ENCODE results near the gene RNU2-63P. TPM values are rescaled to one million over a fixed set of nuclear protein-coding genes. Genes with fewer than 3 reads are reported as not detected.
"Not testable (repeated sequence)": the region's sequence is repeated elsewhere in the genome, so short reads cannot be mapped to it uniquely, and the experiment has no call there.

The RNU2-63P gene
- total RNA-seq (2014; rRNA removed; shearing (Covaris generic)) = not detected in 2 replicates

DNA sequence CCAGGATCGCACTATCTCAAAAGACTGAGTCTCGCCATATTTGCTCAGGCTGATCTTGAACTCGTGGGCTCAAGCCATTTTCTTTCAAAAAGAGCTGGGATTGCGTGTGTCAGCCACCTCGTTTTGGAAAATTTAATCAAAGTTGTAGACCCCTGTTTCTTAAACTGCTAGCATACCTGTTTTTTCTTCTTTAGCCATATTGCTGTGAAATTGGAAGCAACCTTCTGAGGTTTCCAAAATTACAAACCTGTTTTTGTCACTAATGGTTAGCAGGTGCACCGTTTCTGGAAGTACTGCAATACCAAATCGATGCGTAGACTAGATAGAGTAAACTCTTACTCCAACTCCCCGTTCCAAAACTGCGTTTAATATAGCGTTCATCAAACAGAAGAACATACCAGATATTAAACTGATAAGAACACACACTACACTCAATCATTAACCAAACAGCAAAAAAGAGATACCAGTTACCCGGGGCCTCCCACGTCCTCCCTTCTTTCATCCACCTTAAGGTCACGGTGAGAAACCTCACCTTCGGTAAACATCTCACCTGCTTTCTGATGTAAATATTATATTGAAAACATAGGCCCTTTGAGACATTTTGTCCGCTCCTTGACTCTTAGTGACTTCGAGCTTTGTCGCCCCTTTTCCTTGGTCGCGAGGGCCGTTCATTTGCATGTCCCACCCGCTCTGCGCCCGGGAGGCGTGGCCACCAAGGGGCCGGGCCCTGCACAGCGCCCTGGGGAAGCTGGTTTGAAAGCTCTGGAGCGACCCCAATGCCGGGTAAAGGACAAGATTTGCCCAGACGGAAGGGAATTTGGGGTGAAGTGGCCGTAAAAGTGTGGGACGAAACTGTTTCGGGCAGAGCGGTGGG, at the start of gene RNU2-63P:
Gene RNU2-63P, minus strand, starts transcription at position 462 of the 874 bp plus-strand sequence.
- no peak for DNase-seq (ENCODE audit: low spot score)

DNA sequence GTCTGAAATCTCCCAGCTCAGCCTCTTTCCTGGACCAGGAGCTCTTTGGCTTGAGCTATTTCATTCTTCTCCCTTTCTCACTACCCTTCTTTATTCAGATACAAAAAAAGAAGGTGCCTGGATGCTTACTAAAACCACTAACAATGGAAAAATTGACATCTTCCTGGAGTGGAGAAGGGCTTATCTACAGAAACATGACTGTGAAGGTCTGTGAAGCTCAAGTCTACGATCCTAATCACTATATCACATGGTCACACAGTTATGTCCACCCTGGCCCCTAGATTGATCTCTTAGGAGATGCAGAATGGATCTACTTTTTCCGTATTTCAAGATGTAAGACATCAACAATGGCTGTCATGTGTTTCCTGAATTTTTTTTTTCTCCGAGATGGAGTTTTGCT, 44.9 kb upstream of the RNU2-63P start:
- DNase-seq (ENCODE audit: low spot score) = no peak

DNA sequence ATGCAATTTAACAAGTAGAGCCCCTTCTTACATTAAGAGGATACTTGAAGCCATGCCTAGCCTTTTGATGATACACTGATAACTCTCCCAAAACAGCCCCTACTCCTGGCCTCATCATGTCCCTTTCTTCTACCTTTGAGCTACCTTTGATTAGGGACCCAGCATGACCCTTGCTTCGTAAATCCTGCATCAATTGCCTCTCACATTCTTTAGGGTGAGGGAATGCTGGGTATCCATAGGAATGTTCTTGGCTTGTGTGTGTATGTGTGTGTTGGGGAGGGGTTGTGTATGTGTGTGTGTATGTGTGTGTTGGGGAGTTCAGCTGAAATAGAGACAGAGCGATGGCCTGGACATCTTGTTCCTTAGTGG, 44.5 kb upstream of the RNU2-63P start:
- no peak for DNase-seq (ENCODE audit: low spot score)

DNA sequence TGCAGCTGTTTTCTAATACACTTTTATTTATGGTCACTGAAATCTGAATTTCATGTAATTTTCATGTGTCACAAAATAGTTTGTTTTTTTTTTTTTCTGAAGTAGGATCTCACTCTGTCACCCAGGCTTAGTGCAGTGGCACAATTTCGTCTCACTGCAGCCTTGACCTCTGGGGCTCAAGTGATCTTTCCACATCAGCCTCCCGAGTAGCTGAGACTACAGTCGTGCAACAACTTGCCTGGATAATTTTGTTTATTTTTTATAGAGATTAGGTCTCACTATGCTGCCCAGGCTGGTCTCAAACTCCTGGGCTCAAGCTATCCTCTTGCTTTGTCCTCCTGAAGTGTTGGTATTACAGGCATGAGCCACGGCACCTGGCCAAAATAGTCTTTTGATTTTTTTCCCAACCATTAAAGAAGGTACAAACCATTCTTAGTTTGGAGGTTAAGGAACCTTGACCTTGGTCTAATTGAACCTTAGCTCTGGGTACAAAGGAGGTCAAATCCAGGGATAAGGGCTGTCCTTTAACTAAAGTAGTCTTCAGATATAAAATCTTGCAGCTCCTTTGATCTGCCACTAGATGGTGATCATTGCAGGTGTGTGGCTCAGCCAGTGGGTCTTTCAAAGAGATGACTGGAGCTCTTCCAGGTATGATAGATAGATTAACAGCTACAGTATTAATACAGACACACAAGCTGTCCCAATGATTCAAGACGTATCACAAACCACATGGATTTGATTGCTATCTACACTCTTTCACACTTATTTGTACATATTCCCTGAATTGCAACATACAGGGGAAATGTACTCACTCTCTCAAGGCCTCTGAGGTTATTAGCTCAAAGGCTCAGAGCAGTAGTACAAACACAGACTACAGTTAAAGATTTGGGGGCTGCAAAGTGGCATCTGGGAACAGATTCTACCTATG, 43.9 kb upstream of the RNU2-63P start:
- peak; percentile 34 for DNase-seq (ENCODE audit: low spot score)

DNA sequence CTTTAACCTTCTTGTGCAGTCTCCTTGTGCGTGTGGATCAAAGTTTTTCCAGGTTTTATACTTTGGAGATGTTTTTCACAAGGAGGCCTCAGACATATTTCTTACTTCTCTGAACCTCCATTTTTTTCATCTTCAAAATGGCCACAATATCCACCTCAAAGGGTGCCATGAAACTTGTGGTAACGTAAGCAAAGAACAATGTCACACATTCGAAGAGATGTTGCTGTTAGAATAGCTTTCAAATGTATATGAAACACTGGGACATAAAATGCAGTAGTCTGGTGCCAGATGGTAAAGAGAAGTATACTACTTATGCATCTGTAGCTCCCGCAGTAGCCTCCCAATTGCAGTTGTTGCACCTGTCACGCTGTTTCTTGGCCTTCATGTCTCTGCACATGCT, 41.8 kb upstream of the RNU2-63P start:
- DNase-seq (ENCODE audit: low spot score) = no peak

DNA sequence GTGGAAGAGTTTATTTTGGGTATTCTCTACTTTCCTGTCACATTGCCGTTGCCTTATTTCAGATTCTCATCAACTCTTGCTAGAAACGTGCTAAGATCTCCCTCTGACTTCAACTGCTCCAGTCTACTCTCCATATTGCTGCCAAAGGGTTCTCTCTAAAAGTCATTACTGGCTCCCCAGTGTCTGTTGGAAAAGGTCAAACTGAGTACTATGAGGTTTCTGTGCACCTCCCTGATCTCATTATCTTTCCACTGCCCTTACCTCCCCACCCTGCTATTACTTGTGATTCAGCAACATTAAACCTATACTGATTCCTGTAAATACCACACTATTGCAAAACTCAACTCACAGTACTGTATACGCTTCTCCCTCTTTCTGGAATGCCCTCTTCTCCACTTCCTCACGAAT, 41.1 kb upstream of the RNU2-63P start:
- no peak for DNase-seq (ENCODE audit: low spot score)

DNA sequence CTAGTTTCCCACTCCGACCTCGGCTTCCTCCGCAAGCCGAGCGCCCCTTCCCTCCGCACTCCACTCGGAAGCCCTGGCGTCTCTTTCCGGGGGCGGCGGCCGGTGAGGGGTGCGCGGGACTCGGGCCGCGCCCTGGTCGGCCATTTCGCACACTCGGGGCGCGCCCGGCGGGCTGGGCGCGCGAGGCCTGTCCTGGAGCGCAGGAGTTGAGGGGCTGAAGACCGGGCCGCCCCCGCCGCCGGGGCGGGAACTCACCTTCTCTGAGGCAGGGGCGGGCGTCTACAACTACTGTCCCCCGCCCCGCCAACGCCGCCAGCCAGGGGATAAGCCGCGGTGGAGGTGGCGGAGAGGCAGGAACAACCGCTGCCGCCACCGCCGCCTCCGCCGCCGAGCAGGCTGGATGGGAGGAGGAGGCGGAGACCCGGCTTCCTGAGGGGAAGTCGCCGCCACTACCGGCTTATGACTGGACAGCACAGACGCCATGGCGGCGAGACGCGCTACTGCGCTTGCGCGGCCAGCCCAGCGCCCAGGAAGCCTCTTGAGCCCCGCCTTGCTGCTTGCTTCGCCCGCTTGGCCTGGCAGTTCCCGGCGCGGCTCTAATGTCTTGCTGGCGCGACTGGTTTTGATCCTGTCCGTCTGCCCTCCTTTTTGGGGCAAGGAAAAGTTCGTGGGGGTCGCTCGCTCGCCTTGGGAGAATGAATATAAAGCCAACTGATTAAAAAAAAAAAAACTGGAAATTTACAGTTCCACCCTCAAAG, 39.2 kb upstream of the RNU2-63P start, which contains the start of gene KRCC1:
Gene KRCC1, minus strand, starts transcription at position 413 of the 758 bp plus-strand sequence. CDS start 27,220 bp downstream, outside the sequence.
- peak; percentile 92 for DNase-seq (ENCODE audit: low spot score)

DNA sequence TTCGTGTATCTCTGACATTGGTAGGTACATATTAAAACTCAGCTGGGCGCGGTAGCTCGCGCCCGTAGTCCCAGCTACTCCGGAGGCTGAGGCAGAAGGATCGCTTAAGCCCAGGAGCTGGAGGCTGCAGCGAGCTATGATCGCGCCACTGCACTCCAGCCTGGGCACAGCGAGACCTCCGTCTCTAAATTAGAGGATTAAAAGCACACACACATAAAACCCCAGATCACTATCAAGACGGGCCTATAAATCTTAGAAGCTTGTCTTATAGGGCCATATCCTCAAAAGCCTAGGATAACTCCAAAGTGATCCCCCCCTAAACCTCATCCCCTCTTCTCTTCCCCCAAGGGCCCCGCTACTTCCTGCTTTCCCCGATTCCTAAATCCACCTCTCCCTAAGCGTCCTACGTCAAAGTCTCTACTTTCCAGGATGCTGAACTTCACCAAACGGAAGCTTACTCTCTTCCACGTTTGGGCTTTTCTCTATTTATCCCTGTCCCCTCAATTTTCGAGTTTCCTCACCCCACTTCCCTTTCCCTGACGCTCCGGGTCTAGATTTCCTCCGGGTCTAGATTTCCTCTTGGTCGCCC, 38.5 kb upstream of the RNU2-63P start:
- DNase-seq (ENCODE audit: low spot score) = no peak

DNA sequence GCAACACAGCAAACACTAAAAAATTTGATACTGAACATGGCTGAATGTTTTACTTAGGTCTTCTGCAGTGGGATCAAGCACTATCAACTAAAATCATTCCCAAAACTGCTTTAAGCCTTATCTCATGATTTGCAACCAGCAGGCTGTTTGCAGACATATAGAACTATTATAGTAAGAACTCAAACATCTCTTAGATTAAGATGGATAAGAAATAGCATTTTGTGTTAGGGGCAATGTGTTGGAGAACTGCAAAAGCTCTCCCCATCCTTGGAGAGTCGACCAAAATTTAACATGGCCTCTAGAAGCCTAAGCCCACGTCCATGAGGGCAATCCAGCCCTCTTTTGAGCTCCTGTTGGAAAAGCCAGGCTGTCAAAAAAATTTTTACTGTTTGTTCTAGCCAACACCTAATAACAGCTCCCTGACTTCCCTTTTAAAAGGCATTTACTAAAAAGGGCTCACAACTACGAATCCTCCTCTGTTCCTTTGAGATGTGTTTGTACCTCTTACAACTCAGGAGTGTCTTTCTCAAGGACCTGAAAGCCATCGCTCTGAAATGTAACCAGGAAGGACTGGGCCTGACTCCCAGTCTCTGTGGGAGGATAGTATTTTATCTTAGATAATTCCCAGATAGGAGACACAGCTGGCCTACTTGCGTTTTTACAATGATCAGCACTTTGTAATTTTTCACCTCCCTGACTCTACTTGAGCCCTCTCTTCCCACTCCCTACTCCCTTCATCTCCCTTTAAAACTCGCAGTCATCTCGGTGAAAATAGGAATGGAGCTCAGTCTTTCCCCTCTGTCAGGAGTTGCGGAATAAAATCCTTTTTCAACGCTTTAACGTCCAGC, 37.8 kb upstream of the RNU2-63P start:
- no peak for DNase-seq (ENCODE audit: low spot score)

DNA sequence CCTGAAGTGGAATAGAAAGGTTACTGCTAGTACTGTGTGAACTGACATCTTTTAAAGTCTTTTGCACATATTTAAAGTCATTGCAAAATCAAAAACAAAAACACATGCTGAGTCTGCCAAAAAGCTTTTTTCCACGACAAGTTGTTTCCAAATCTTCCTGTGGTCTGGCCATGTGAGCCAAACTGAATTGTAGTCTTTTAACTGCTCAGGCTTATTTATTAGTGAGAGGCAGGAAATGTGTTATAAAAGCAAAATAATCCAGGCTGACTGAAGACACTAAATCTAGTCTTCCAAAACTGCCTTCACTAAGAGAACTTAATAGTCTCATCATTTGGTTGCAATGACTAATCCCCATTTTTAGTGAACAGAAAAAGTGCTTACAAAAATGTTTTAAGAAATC, 36.9 kb upstream of the RNU2-63P start:
- no peak for DNase-seq (ENCODE audit: low spot score)

DNA sequence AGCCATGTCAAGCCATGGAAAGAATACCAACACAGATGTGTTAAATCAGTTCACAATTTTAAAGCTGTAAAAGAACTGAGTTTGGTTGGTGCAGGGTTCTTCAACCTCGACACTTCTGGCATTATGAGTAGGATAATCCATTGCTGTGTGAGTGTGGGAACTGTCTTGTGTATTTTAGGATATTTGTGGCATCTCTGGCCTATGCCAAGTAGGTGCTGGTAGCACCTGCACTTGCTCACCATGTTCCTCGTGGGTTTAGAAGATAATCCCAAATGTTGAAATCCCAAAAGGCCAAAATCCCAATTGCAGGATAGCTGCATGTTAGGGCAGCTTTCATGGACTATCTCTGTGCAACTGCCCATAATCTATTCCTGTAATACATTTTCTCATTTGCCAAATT, 35.4 kb upstream of the RNU2-63P start:
- no peak for DNase-seq (ENCODE audit: low spot score)

DNA sequence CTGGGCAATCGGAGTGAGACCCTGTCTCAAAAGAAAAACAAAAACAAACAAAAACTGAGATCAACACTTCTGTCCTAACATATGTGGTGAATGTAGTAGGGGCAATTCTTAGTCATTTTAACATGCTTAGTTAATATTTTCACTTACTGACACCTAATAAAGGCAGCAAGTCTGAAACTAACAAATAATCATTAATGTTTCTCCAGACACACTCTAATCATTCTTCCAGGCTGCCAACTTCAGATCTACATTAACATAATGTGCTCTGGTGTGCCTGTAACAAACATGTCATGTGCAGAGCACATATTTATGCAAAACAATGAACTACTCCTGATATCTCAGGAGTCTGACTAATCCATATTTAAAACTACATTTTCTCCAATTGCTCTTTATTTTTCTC, 33.3 kb upstream of the RNU2-63P start:
- DNase-seq (ENCODE audit: low spot score) = no peak

DNA sequence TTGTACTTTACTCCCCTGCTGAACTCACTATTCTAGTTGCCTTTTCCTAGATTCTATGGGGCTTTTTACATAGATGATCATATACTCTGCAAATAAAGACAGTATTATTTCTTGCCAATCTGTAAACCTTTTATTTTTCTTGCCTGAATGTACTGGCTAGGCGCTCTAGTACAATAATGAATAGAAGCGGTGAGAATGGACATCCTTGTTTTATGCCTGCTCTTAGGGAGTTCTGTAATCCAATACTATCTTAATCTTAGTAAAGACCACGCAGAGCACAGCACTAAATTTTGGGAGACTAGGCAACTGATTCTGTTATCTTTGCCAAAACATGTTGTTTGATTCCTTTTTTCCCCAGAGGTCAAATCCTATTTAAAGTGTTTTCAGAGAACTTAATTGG, 32.2 kb upstream of the RNU2-63P start:
- no peak for DNase-seq (ENCODE audit: low spot score)

DNA sequence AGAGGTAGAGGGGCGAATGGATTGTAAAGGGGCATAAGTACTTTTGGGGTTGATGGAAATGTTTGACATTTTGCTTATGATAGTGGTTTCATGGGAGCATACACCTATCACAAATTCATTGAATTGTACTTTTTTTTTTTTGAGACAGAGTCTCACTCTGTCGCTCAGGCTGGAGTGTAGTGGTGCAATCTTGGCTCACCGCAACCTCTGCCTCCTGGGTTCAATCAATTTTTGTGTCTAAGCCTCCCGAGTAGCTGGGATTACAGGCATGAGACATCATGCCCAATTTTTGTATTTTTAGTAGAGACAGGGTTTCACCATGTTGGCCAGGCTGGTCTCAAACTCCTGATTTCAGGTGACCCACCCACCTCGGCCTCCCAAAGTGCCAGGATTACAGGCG, 29.2 kb upstream of the RNU2-63P start:
- not testable (repeated sequence) for DNase-seq (ENCODE audit: low spot score)

DNA sequence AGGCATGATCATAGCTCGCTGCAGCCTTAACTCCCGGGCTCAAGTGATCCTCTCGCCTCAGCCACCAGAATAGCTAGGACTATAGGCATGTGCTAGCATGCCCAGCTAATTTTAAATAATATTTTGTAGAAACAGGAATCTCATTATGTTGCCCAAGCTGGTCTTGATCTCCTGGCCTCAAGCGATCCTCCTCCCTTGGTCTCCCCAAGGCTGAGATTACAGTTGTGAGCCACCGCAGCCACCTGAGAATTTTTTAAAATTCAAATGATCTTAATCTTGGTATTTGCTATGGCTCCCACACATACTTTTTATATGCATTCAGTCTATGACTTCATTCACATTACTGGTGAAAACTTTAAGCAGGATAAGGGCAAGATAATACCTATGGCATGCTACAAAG, 26.1 kb upstream of the RNU2-63P start:
- DNase-seq (ENCODE audit: low spot score) = no peak

DNA sequence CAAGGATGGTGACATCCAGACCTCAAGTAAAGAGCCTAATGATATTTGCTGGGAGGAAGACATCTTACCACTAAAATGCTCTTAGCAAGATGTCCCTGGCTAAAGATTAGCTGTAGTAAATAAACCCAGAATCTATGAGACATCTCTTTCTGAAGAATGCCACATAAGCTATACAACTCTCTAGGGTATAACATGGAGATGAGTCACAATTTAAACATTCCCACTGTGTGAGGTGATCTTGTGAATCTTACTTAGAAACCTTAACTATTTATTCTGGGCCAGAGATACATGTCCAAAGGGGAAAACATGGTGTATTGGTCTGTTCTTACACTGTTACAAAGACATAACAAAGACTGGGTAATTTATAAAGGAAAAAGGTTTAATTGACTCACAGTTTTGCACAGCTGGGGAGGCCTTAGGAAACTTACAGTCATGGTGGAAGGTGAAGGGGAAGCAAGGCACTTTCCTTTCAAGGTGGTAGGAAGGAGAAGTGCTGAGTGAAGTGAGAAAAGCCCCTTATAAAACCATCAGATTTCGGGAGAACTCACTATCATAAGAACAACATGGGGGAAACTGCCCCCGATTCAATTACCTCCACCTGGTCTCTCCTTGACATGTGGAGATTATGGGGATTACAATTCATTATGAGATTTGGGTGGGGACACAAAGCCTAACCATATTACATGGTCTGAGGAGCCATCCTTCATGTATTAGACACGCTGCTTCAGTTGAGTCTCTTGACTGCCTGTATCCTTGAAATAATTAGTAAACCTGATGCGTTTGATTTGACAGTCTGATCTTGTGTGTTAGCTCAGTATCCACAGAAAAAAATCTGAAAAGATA, 22.1 kb upstream of the RNU2-63P start:
- peak; percentile 43 for DNase-seq (ENCODE audit: low spot score)

DNA sequence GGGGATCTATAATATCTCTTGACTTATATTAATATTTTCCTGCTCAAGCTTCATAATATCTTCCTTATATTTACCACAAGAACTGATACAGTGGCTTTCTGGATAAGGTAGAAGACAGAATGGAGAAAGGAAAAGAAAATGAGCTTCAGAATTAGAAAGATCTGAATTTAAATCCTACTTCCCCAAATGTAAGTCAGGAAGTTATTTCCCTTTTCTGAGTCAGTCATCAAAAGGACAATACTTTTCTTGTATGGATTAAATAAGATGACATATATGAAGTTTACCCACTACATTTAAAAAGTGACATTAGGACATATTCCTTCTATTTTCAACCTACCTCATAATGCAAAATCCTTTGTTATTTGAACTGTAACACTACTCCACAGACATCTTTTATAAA, 20.3 kb upstream of the RNU2-63P start:
- no peak for DNase-seq (ENCODE audit: low spot score)

DNA sequence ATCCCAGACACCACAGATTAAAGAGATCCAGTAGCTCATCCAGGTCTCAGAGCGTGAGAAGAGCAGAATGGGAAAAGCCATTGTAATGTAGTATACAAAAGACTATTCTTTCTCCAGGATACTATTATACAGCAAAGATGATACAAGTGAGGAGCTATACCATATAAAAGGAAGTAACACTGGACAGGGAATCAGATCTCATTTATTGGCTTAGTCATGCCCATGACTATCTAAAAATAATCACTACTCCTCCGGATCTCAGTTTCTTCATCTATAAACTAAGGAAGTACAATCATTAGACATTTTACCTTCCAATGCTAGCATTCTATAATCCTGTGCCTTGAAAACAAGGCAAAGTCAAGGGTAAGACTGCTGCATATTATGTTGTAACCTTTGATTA, 19.8 kb upstream of the RNU2-63P start:
- no peak for DNase-seq (ENCODE audit: low spot score)

DNA sequence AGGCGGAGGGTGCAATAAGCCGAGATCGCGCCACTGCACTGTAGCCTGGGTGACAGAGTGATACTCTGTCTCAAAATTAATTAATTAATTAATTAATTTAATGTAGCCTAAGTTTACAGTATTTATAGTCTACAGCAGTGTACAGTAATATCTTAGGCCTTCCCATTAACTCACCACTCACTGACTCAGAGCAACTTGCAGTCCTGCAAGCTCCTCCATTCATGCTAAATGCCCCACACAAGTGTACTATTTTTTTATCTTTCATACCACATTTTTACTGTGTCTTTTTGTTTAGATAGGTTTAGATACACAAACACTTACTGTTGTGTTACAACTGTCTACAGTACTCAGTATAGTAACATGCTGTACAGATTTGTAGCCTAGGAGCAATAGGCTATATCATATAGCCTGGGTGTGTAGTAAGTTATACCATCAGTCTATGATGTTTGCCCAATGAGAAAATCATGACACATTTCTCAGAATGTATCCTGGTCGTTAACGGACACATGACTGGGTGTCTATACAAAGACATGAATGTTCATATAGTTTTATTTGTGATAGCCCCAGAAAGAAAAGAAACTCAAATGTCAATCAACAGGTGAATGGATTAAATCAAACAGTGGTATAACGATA, 15.8 kb upstream of the RNU2-63P start:
- no peak for DNase-seq (ENCODE audit: low spot score)
